GM12878 (cell line): ENCODE measurements around the gene TASOR2.

Experiments
- ATF3 ChIP-seq: IDR thresholded peaks from 2 replicates; pipeline ENCODE4 v1.6.1; 2011; ENCODE audit warnings: low read depth, mild to moderate bottlenecking, low read length, moderate library complexity, borderline replicate concordance; ENCODE audit errors: extremely low read depth
- CEBPB ChIP-seq, 2 experiments: fragments of 150-350 bp in 1 of 2; IDR thresholded peaks; 2 replicates each; pipeline ENCODE4 v1.6.1; 2012 to 2014; ENCODE audit warnings: low read depth in 2 of 2, low read length in 2 of 2, borderline replicate concordance in 1 of 2, inconsistent platforms in 1 of 2
- ETV6 ChIP-seq, 2 experiments: fragments of 450-650 bp in 1 of 2; IDR thresholded peaks in 1 of 2; conservative IDR thresholded peaks in 1 of 2; 2 replicates each; pipeline ENCODE4 v1.6.1; 2014; ENCODE audit warnings: antibody characterized with exemption in 1 of 2, borderline replicate concordance in 1 of 2, low read depth in 1 of 2, mild to moderate bottlenecking in 1 of 2, moderate library complexity in 1 of 2
- EZH2 ChIP-seq: IDR thresholded peaks from 2 replicates; pipeline ENCODE4 v1.6.1; 2012; ENCODE audit warnings: low read depth, mild to moderate bottlenecking, control low read depth, inconsistent platforms, low read length, borderline replicate concordance; ENCODE audit not compliant: control insufficient read depth
- GABPA ChIP-seq: IDR thresholded peaks from 2 replicates; pipeline ENCODE4 v1.6.1; 2014; ENCODE audit warnings: antibody characterized with exemption, low read depth, mild to moderate bottlenecking, inconsistent platforms
- POLR2AphosphoS5 ChIP-seq: IDR thresholded peaks from 2 replicates; pipeline ENCODE4 v1.6.1; 2011; ENCODE audit warnings: mild to moderate bottlenecking, low read length, inconsistent platforms
- RAD51 ChIP-seq: fragments of 450-650 bp; IDR thresholded peaks from 2 replicates; pipeline ENCODE4 v1.6.1; 2016; ENCODE audit warnings: moderate library complexity, mild to moderate bottlenecking, inconsistent platforms
- SIN3A ChIP-seq: IDR thresholded peaks from 2 replicates; pipeline ENCODE4 v1.6.1; 2012; ENCODE audit warnings: low read depth, low read length, improper control_type of control experiment
- SUPT20H ChIP-seq: IDR thresholded peaks from 2 replicates; pipeline ENCODE4 v1.6.1; 2011; ENCODE audit warnings: low read depth, mild to moderate bottlenecking, low read length, moderate library complexity, borderline replicate concordance; ENCODE audit not compliant: control insufficient read depth
- TF ChIP-seq, protein P1 (sequence below), 3 experiments: IDR thresholded peaks in 2 of 3; conservative IDR thresholded peaks in 1 of 3; 2 replicates each; pipeline ENCODE4 v1.5.1; 2011; ENCODE audit warnings: low read depth in 3 of 3, low read length in 3 of 3, mild to moderate bottlenecking in 3 of 3, control low read depth in 2 of 3, moderate library complexity in 2 of 3, inconsistent platforms in 1 of 3, mixed read lengths in 1 of 3; ENCODE audit not compliant: control insufficient read depth in 2 of 3, insufficient read depth in 1 of 3; ENCODE audit errors: extremely low read depth in 1 of 3

- TF ChIP-seq ETV6 (conservative IDR thresholded peaks at IDR 0.05 in 1 of 2, IDR thresholded peaks at IDR 0.05 in 1 of 2; ENCODE audit: borderline replicate concordance in 1 of 2, low read depth in 1 of 2): no peak
- no peak for TF ChIP-seq RAD51
- TF ChIP-seq, protein P1, sequence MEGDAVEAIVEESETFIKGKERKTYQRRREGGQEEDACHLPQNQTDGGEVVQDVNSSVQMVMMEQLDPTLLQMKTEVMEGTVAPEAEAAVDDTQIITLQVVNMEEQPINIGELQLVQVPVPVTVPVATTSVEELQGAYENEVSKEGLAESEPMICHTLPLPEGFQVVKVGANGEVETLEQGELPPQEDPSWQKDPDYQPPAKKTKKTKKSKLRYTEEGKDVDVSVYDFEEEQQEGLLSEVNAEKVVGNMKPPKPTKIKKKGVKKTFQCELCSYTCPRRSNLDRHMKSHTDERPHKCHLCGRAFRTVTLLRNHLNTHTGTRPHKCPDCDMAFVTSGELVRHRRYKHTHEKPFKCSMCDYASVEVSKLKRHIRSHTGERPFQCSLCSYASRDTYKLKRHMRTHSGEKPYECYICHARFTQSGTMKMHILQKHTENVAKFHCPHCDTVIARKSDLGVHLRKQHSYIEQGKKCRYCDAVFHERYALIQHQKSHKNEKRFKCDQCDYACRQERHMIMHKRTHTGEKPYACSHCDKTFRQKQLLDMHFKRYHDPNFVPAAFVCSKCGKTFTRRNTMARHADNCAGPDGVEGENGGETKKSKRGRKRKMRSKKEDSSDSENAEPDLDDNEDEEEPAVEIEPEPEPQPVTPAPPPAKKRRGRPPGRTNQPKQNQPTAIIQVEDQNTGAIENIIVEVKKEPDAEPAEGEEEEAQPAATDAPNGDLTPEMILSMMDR (IDR thresholded peaks at IDR 0.05 in 2 of 3, conservative IDR thresholded peaks at IDR 0.05 in 1 of 3; ENCODE audit: control insufficient read depth in 2 of 3, extremely low read depth in 1 of 3, insufficient read depth in 1 of 3, low read depth in 3 of 3, low read length in 3 of 3): no peak
- TF ChIP-seq POLR2AphosphoS5: no peak
- no peak for TF ChIP-seq CEBPB (IDR thresholded peaks at IDR 0.05; ENCODE audit: borderline replicate concordance in 1 of 2, low read depth in 2 of 2, low read length in 2 of 2)
- no peak for TF ChIP-seq EZH2
- no peak for TF ChIP-seq GABPA
- TF ChIP-seq SUPT20H: no peak
- no peak for TF ChIP-seq ATF3
- no peak for TF ChIP-seq SIN3A
Observed at GRCh38 chr10:5641501-5641900, 43.1 kb upstream of the TASOR2 start.
